Measurements from ENCODE around the gene AMOTL2. TPM values are rescaled to one million over a fixed set of nuclear protein-coding genes. Genes with fewer than 3 reads are reported as not detected.

AMOTL2 gene
- total and polyA plus RNA-seq, 10 of the 15 experiments (the other 5 are each of a cell fraction or from before 2014, with no cell fraction given), result 0.20 to 0.33 TPM; not detected in 8

DNA sequence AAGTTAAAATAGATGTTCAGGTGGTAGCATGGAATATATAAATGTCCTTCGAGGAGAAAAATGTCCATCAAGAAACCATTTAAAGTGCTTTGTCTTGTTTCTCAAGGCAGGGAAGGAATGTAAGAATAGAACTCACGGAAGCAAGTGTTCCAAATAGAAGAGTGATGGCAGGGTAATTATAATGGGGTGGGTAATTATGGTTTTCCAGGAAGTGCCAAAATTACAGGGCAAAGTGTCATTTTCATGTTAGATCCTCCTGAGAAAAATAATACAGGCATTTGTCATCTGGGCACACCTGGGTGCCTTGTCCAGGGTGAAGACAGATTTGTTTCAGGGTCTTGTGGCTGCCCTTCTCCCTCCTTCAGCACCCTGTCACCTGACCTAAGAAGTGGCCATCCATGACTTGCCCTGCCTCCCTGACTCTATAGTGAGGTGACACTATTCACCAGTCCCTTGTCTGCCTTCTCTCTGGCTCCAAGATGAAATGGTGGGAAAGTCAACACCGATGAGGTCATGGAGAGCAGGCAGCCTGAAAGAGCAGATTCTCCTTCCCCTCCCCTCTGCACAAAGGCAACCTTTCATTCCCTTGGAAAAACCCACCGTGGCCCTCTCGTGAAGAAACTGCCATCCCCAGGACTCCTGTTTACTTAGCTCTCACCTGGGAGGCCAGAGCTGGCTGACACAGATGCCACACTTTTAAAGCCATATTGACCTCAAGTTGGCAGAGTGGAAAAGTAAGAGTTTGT is 45.1 kb upstream of the AMOTL2 start:
- intact Hi-C loops (cut with micrococcal nuclease; ENCODE audit: unreplicated experiment) (no loop called here), in situ Hi-C loops (cut with MboI) (no loop called here)
- BruUV-seq (replicated peaks), result no TSS peak
- CTCF ChIA-PET, result no interaction called here
- POLR2A ChIA-PET, result interaction anchor here (0.6 kb wide), 1 partner anchor 37 kb away, joined by 4 read pairs; no protein-coding TSS in a partner anchor
- no peak for ATAC-seq
- no peaks in the 10 kb centered on the region for H3K36me3 ChIP-seq (ENCODE audit: control insufficient read depth in 2 of 2, insufficient read depth in 2 of 2, low read length in 1 of 2)
- no peak for FAIRE-seq
- no peaks in the 10 kb centered on the region for H3K79me2 ChIP-seq (ENCODE audit: control insufficient read depth, insufficient read depth, low read length)
- TF ChIP-seq NR2F1 (conservative IDR thresholded peaks at IDR 0.05), result no peak
- no peak for TF ChIP-seq GATAD2B (conservative IDR thresholded peaks at IDR 0.05; ENCODE audit: low read depth)
- TF ChIP-seq, protein P1, sequence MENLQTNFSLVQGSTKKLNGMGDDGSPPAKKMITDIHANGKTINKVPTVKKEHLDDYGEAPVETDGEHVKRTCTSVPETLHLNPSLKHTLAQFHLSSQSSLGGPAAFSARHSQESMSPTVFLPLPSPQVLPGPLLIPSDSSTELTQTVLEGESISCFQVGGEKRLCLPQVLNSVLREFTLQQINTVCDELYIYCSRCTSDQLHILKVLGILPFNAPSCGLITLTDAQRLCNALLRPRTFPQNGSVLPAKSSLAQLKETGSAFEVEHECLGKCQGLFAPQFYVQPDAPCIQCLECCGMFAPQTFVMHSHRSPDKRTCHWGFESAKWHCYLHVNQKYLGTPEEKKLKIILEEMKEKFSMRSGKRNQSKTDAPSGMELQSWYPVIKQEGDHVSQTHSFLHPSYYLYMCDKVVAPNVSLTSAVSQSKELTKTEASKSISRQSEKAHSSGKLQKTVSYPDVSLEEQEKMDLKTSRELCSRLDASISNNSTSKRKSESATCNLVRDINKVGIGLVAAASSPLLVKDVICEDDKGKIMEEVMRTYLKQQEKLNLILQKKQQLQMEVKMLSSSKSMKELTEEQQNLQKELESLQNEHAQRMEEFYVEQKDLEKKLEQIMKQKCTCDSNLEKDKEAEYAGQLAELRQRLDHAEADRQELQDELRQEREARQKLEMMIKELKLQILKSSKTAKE (IDR thresholded peaks at IDR 0.05; ENCODE audit: low read depth, poor library complexity, severe bottlenecking), result no peak
- no peak for TF ChIP-seq BHLHE40 (IDR thresholded peaks at IDR 0.05; ENCODE audit: borderline replicate concordance in 1 of 2, low read depth in 2 of 2, low read length in 1 of 2)
- no peak for TF ChIP-seq SP1 (IDR thresholded peaks at IDR 0.05; ENCODE audit: low read depth, low read length)
- TF ChIP-seq BRCA1 (IDR thresholded peaks at IDR 0.05; ENCODE audit: low read depth, low read length), result no peak
- no peak for TF ChIP-seq POLR2AphosphoS2 (IDR thresholded peaks at IDR 0.05; ENCODE audit: low read depth, low read length)
- no peak for TF ChIP-seq SUPT20H (IDR thresholded peaks at IDR 0.05; ENCODE audit: borderline replicate concordance, control insufficient read depth, low read depth, low read length)
- TF ChIP-seq PKNOX1 (IDR thresholded peaks at IDR 0.05), result no peak
- TF ChIP-seq CHD1 (IDR thresholded peaks at IDR 0.05; ENCODE audit: low read depth, low read length), result no peak
- no peak for TF ChIP-seq BCL11A (IDR thresholded peaks at IDR 0.05; ENCODE audit: low read depth, low read length)
- TF ChIP-seq PAX5 (IDR thresholded peaks at IDR 0.05; ENCODE audit: borderline replicate concordance, low read depth, low read length), result no peak
- TF ChIP-seq POU2F2 (IDR thresholded peaks at IDR 0.05; ENCODE audit: borderline replicate concordance, low read depth, low read length), result no peak
- TF ChIP-seq MEF2B (IDR thresholded peaks at IDR 0.05; ENCODE audit: partially characterized antibody, poor library complexity, severe bottlenecking), result no peak
- TF ChIP-seq RB1 (IDR thresholded peaks at IDR 0.05; ENCODE audit: borderline replicate concordance), result no peak
- TF ChIP-seq ATF7 (IDR thresholded peaks at IDR 0.05; ENCODE audit: low read depth), result no peak
- no peaks in the 10 kb centered on the region; the same call in 2 of the 3 replicates for H3K9me3 ChIP-seq (replicated peaks; ENCODE audit: control insufficient read depth, insufficient read depth, low read length)
- H3K9ac ChIP-seq (ENCODE audit: control insufficient read depth, insufficient read depth, low read length), result no peak overlapping the region
- SMC1A ChIA-PET (ENCODE audit: uncharacterized antibody, unreplicated experiment), result no interaction called here
- RAD21 ChIA-PET (ENCODE audit: unreplicated experiment), result no interaction called here
- WGBS (ENCODE audit: insufficient coverage, insufficient replicate concordance, low lambda C conversion rate, missing lambda C conversion rate), result 29% methylated on average over 5 of the region's 5 CpGs
- no peak overlapping the region for H2AFZ ChIP-seq (ENCODE audit: control insufficient read depth, low read depth, low read length)
- H3K27ac ChIP-seq (ENCODE audit: control insufficient read depth, insufficient read depth), result no peak overlapping the region
- no peak for DNase-seq (ENCODE audit: low read depth, low spot score)
- H3K27me3 ChIP-seq (replicated peaks in 1 of 2; ENCODE audit: control insufficient read depth in 2 of 2, insufficient read depth in 2 of 2, low read length in 1 of 2), result no peaks in the 10 kb centered on the region
- H3K4me1 ChIP-seq (ENCODE audit: control insufficient read depth, insufficient read depth, low read length), result no peaks in the 10 kb centered on the region
- H3K4me3 ChIP-seq, result no peak overlapping the region
- H4K20me1 ChIP-seq (ENCODE audit: control insufficient read depth, insufficient read depth), result no peaks in the 10 kb centered on the region
- no peak overlapping the region for H3K4me2 ChIP-seq (ENCODE audit: control insufficient read depth, insufficient read depth)
